Colonic mucosa (tissue), 4 donors: ENCODE measurements around the gene TRPM4. TPM values are rescaled to one million over a fixed set of nuclear protein-coding genes. Genes with fewer than 3 reads are reported as not detected.
A peak's percentile ranks its signal among the peaks of the same experiment; 100 is the strongest.

Experiments used
- DNase-seq: peaks from one replicate; pipeline ENCODE4 v3.0.0-alpha.2; 2020
- H3K27ac ChIP-seq: fragments of 200-600 bp; one replicate; pipeline ENCODE4 v1.8.0; 2021
- H3K27me3 ChIP-seq: fragments of 200-600 bp; one replicate; pipeline ENCODE4 v1.8.0; 2021
- H3K36me3 ChIP-seq: fragments of 200-600 bp; one replicate; pipeline ENCODE4 v1.8.0; 2021
- H3K4me1 ChIP-seq: fragments of 200-600 bp; one replicate; pipeline ENCODE4 v1.8.0; 2021; ENCODE audit warnings: mild to moderate bottlenecking
- H3K4me3 ChIP-seq: fragments of 200-600 bp; one replicate; pipeline ENCODE4 v1.8.0; 2021
- H3K9ac ChIP-seq, 2 donors: one replicate each; pipeline ENCODE4 v1.7.0; 2013; ENCODE audit warnings: control low read depth in 2 of 2, low read depth in 2 of 2, low read length in 2 of 2
- H3K9me3 ChIP-seq: fragments of 200-600 bp; one replicate; pipeline ENCODE4 v1.8.0; 2021
- CTCF ChIP-seq: fragments of 200-600 bp; IDR thresholded peaks from one replicate; pipeline ENCODE4 v1.8.0; 2022; ENCODE audit warnings: antibody characterized with exemption, mild to moderate bottlenecking
- intact Hi-C: fragments of 100-400 bp; cut with DNase I; formaldehyde crosslinking; loops from one replicate; pipeline ENCODE4 v1.14.1; 2022
- total RNA-seq, 2 donors: library from RNA; stranded (reverse); fragmentation: NEBNext Ultra II Directional in 1 of 2; extraction: Animal tissue kit (Norgen Biotek cat#: 25700) in 1 of 2; gene quantifications; one replicate each; pipeline ENCODE4 v1.2.1, GENCODE V29; 2021
- donor health status: healthy.
- donor health status: DM: no; HTN: no; CAD: no.
- donor health status: DM: no; HTN: no; CAD: no.

The TRPM4 gene
- total RNA-seq, 2 donors from 2014 or later = 175 to 307 TPM

DNA sequence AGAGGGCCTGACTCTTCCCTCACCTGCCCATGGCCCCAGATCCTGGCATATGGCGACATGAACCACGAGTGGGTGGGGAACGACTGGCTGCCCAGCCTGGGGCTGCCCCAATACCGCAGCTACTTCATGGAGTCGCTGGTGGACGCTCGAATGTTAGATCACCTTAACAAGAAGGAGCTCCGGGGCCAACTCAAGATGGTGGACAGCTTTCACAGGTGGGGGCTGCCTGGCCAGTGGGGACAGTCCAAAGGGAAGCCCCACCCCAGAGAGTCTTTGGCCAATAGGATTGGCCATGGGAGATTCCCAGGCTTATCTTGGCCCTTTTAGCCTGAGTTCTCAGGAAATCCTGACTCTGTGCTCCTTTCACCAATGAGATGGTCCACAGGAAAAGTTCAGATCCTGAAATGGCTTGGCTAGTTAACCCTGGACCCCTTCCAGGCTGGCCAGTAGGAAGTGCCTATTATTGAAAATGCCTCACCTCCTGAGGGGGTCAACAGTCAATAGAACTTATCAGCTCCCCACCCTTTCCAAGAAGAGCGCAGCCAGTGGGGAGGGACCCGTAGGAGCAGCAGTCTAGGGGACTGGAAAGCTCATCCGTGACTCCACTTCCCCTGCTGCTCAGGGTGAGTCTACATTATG, 9.4 kb upstream of the TRPM4 start:
- intact Hi-C loops = loop anchor here (5.0 kb wide), 2 partner anchors 51 to 54 kb away; no protein-coding TSS in a partner anchor

GRCh38 chr19:49148784-49149651, 8.6 kb upstream of the TRPM4 start:
- Histone ChIP-seq H3K9me3 (no peaks in the 10 kb centered on the region), H3K4me1 (no peaks in the 10 kb centered on the region), H3K36me3 (no peaks in the 10 kb centered on the region), H3K4me3 (peak overlapping the region; percentile 58), H3K27ac (peak overlapping the region; percentile 92), H3K9ac (peak overlapping the region; percentile 78 to 100), H3K27me3 (no peaks in the 10 kb centered on the region)
- DNase-seq = peak; percentile 100
- TF ChIP-seq CTCF = no peak
- intact Hi-C loops = loop anchor here (5.0 kb wide), 2 partner anchors 52 to 53 kb away; no protein-coding TSS in a partner anchor

More for the DNA sequence above, 9.4 kb upstream of the TRPM4 start:
- Histone ChIP-seq H3K4me3 (peak overlapping the region; percentile 58), H3K27me3 (no peaks in the 10 kb centered on the region), H3K27ac (peak overlapping the region; percentile 92), H3K4me1 (no peaks in the 10 kb centered on the region), H3K9ac (peak overlapping the region; percentile 38 to 58), H3K36me3 (no peaks in the 10 kb centered on the region), H3K9me3 (no peaks in the 10 kb centered on the region)
- TF ChIP-seq CTCF = no peak
- DNase-seq = no peak

- Histone ChIP-seq H3K4me1 (no peaks in the 10 kb centered on the region), H3K36me3 (no peaks in the 10 kb centered on the region), H3K27me3 (no peaks in the 10 kb centered on the region), H3K9ac (peak overlapping the region; percentile 78 to 100), H3K27ac (peak overlapping the region; percentile 92), H3K4me3 (peak overlapping the region; percentile 58), H3K9me3 (no peaks in the 10 kb centered on the region)
- intact Hi-C loops = loop anchor here (5.0 kb wide), 2 partner anchors 52 to 53 kb away; no protein-coding TSS in a partner anchor
- TF ChIP-seq CTCF = no peak
- peak; percentile 70 for DNase-seq
Observed at GRCh38 chr19:49149652-49150105, 7.9 kb upstream of the TRPM4 start.

- Histone ChIP-seq H3K9me3 (no peaks in the 10 kb centered on the region), H3K4me3 (peak overlapping the region; percentile 58), H3K4me1 (no peaks in the 10 kb centered on the region), H3K27me3 (no peaks in the 10 kb centered on the region), H3K27ac (peak overlapping the region; percentile 92), H3K9ac (peak overlapping the region; percentile 78 to 100), H3K36me3 (no peaks in the 10 kb centered on the region)
- intact Hi-C loops = no loop called here
- DNase-seq = peak; percentile 94
- no peak for TF ChIP-seq CTCF
Observed at GRCh38 chr19:49150106-49150943, 7.3 kb upstream of the TRPM4 start.

DNA sequence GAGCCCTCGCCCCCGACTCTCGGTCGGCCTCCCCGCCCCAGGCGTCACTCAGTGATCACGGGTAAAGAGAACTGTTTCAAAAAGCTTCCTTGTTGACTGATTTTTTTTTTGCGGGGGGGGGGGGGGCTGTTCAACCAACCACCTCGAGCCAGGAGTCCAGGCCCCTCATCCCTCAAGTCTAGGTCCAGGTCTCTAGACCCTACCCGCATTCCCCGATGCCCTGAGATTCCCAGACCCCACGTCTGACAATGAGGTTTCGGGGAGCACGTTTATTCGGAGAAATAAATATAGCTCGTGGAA, 6.7 kb upstream of the TRPM4 start:
- H3K27me3 ChIP-seq = no peaks in the 10 kb centered on the region
- intact Hi-C loops = no loop called here
- peak overlapping the region; percentile 78 to 100 for H3K9ac ChIP-seq
- DNase-seq = no peak
- peak overlapping the region; percentile 92 for H3K27ac ChIP-seq
- H3K4me1 ChIP-seq = no peaks in the 10 kb centered on the region
- no peaks in the 10 kb centered on the region for H3K9me3 ChIP-seq
- no peak for TF ChIP-seq CTCF
- no peaks in the 10 kb centered on the region for H3K36me3 ChIP-seq
- H3K4me3 ChIP-seq = peak overlapping the region; percentile 58
